HG03565 (cell line): Measurements from ENCODE around the gene PNPLA3.
A peak's percentile ranks its signal among the peaks of the same experiment; 100 is the strongest.

ENCODE experiments used
- ATAC-seq: cut with Tn5 transposase; IDR thresholded peaks from one replicate; pipeline ENCODE4 v1.9.1; 2021; ENCODE audit warnings: mild to moderate bottlenecking, moderate library complexity; ENCODE audit not compliant: unreplicated experiment

Gene PNPLA3

GRCh38 chr22:43923631-43924464 is at the start of gene PNPLA3:
TSS of gene PNPLA3 (plus strand) at chr22:43923805. CDS start at chr22:43923912, 107 bp downstream.
- no peak for ATAC-seq

- ATAC-seq, result no peak
Observed at GRCh38 chr22:43876866-43877509, 46.6 kb upstream of the PNPLA3 start.

- ATAC-seq, result no peak
Observed at GRCh38 chr22:43878079-43878795, 45.4 kb upstream of the PNPLA3 start.

- ATAC-seq, result no peak
Observed at GRCh38 chr22:43878831-43879550, 44.6 kb upstream of the PNPLA3 start.

- ATAC-seq, result no peak
Observed at GRCh38 chr22:43879901-43880540, 43.6 kb upstream of the PNPLA3 start.

- ATAC-seq, result no peak
Observed at GRCh38 chr22:43880541-43880991, 43.0 kb upstream of the PNPLA3 start.

- no peak for ATAC-seq
Observed at GRCh38 chr22:43881091-43882061, 42.2 kb upstream of the PNPLA3 start.

- no peak for ATAC-seq
Observed at GRCh38 chr22:43882122-43882767, 41.4 kb upstream of the PNPLA3 start.

- ATAC-seq, result no peak
Observed at GRCh38 chr22:43883012-43883661, 40.5 kb upstream of the PNPLA3 start.

GRCh38 chr22:43883719-43884415 is 39.7 kb upstream of the PNPLA3 start:
- ATAC-seq, result no peak

- peak; percentile 51 for ATAC-seq
Observed at GRCh38 chr22:43884600-43885318, 38.8 kb upstream of the PNPLA3 start.

- no peak for ATAC-seq
Observed at GRCh38 chr22:43885319-43885671, 38.3 kb upstream of the PNPLA3 start.

GRCh38 chr22:43885786-43886185 is 37.8 kb upstream of the PNPLA3 start:
- ATAC-seq, result no peak

- no peak for ATAC-seq
Observed at GRCh38 chr22:43886231-43886630, 37.4 kb upstream of the PNPLA3 start.

- no peak for ATAC-seq
Observed at GRCh38 chr22:43887391-43887790, 36.2 kb upstream of the PNPLA3 start.

GRCh38 chr22:43888740-43889139 is 34.9 kb upstream of the PNPLA3 start:
- no peak for ATAC-seq

- ATAC-seq, result no peak
Observed at GRCh38 chr22:43889201-43889859, 34.3 kb upstream of the PNPLA3 start.
